SK-N-SH (cell line): ENCODE measurements around the gene LHPP. TPM values are rescaled to one million over a fixed set of nuclear protein-coding genes. Genes with fewer than 3 reads are reported as not detected.

Experiments
- CTCF ChIA-PET: fragments of 300-600, 350-600 bp; formaldehyde crosslinking; extraction: SDS; loops from one replicate; lab custom pipeline; 2021; lab: Yijun Ruan, JAX
- POLR2A ChIA-PET: fragments of 350-600 bp; sonication (Branson Sonifier 250); formaldehyde crosslinking; extraction: SDS; loops from one replicate; lab custom pipeline; 2020; ENCODE audit warnings: antibody characterized with exemption, inconsistent platforms; lab: Yijun Ruan, JAX
- DNase-seq: peaks from one replicate; pipeline ENCODE4 v3.0.0; 2012
- H2AFZ ChIP-seq: fragments of 200-600 bp; sonication (generic); 2 replicates; pipeline ENCODE4 v1.8.1; 2016; ENCODE audit warnings: antibody characterized with exemption, mild to moderate bottlenecking, low read depth
- H3F3A ChIP-seq: fragments of 200-600 bp; sonication (generic); replicated peaks from 2 replicates; pipeline ENCODE3; 2016; ENCODE audit warnings: antibody characterized with exemption, mild to moderate bottlenecking; ENCODE audit not compliant: insufficient read depth
- H3K27ac ChIP-seq, 2 experiments: fragments of 200-500 bp in 1 of 2; fragments of 200-600 bp in 1 of 2; sonication (Bioruptor generic) in 1 of 2; sonication (generic), shearing (Covaris generic) in 1 of 2; 2 replicates each; pipeline versions ENCODE4 v1.5.1 to v1.6.1; 2014 to 2016; ENCODE audit warnings: low read depth in 2 of 2, inconsistent platforms in 1 of 2, low read length in 1 of 2, mild to moderate bottlenecking in 1 of 2, mixed read lengths in 1 of 2
- H3K27me3 ChIP-seq: fragments of 200-600 bp; sonication (generic), shearing (Covaris generic); 2 replicates; pipeline ENCODE4 v1.6.1; 2016; ENCODE audit warnings: mixed run types; ENCODE audit not compliant: insufficient read depth
- H3K36me3 ChIP-seq, 2 experiments: fragments of 200-500 bp in 1 of 2; fragments of 200-600 bp in 1 of 2; sonication (Bioruptor generic) in 1 of 2; sonication (generic) in 1 of 2; replicated peaks in 1 of 2; 2 replicates each; pipeline versions ENCODE3 to v1.5.1; 2014 to 2016; ENCODE audit warnings: low read length in 1 of 2, mild to moderate bottlenecking in 1 of 2; ENCODE audit not compliant: insufficient read depth in 2 of 2, control insufficient read depth in 1 of 2
- H3K4me1 ChIP-seq, 2 experiments: fragments of 200-500 bp in 1 of 2; fragments of 200-600 bp in 1 of 2; sonication (Bioruptor generic) in 1 of 2; sonication (generic), shearing (Covaris generic) in 1 of 2; 2 replicates each; pipeline versions ENCODE4 v1.5.1 to v1.6.1; 2014 to 2016; ENCODE audit warnings: low read depth in 1 of 2, low read length in 1 of 2, mixed run types in 1 of 2; ENCODE audit not compliant: insufficient read depth in 2 of 2, control insufficient read depth in 1 of 2
- H3K4me2 ChIP-seq: fragments of 200-600 bp; sonication (generic), shearing (Covaris generic); 2 replicates; pipeline ENCODE4 v1.6.1; 2017; ENCODE audit warnings: mixed run types
- H3K4me3 ChIP-seq, 2 experiments: fragments of 200-500 bp in 1 of 2; fragments of 200-600 bp in 1 of 2; sonication (Bioruptor generic) in 1 of 2; sonication (generic), shearing (Covaris generic) in 1 of 2; 2 replicates each; pipeline versions ENCODE4 v1.5.1 to v1.8.1; 2014 to 2016; ENCODE audit warnings: low read depth in 2 of 2, inconsistent platforms in 1 of 2, low read length in 1 of 2, mild to moderate bottlenecking in 1 of 2, mixed read lengths in 1 of 2, moderate library complexity in 1 of 2
- H3K79me2 ChIP-seq: fragments of 200-600 bp; sonication (generic); 2 replicates; pipeline ENCODE4 v1.8.1; 2017; ENCODE audit warnings: mild to moderate bottlenecking; ENCODE audit not compliant: insufficient read depth
- H3K9ac ChIP-seq: fragments of 200-600 bp; sonication (generic); 2 replicates; pipeline ENCODE4 v1.6.1; 2017; ENCODE audit warnings: mixed run types
- H3K9me2 ChIP-seq: fragments of 200-600 bp; sonication (generic); 2 replicates; pipeline ENCODE4 v1.6.1; 2017; ENCODE audit warnings: mixed run types
- H3K9me3 ChIP-seq: fragments of 200-600 bp; sonication (generic); 2 replicates; pipeline ENCODE4 v1.6.1; 2017; ENCODE audit warnings: mixed run types, mild to moderate bottlenecking, moderate library complexity
- H4K20me1 ChIP-seq: fragments of 200-600 bp; sonication (generic); 2 replicates; pipeline ENCODE4 v1.6.1; 2017; ENCODE audit warnings: mild to moderate bottlenecking, mixed run types; ENCODE audit not compliant: insufficient read depth
- CHD2 ChIP-seq: fragments of 150-350 bp; IDR thresholded peaks from 2 replicates; pipeline ENCODE4 v1.6.1; 2018; ENCODE audit warnings: low read length; ENCODE audit not compliant: partially characterized antibody
- FOSL2 ChIP-seq: IDR thresholded peaks from 2 replicates; pipeline ENCODE4 v1.4.0; 2012; ENCODE audit warnings: low read depth, mild to moderate bottlenecking, moderate library complexity, borderline replicate concordance
- IRF3 ChIP-seq: fragments of 150-350 bp; IDR thresholded peaks from 2 replicates; pipeline ENCODE4 v1.6.1; 2016; ENCODE audit warnings: mild to moderate bottlenecking, low read depth, low read length
- MAX ChIP-seq: IDR thresholded peaks from 2 replicates; pipeline ENCODE4 v1.4.0; 2012; ENCODE audit warnings: low read depth
- MEF2A ChIP-seq: IDR thresholded peaks from 2 replicates; pipeline ENCODE4 v1.4.0; 2012; ENCODE audit warnings: low read depth, borderline replicate concordance
- MXI1 ChIP-seq: IDR thresholded peaks from 2 replicates; pipeline ENCODE4 v1.6.1; 2012; ENCODE audit warnings: mild to moderate bottlenecking, low read depth, low read length, improper control_type of control experiment
- NFIC ChIP-seq: IDR thresholded peaks from 2 replicates; pipeline ENCODE4 v1.4.0; 2012; ENCODE audit warnings: borderline replicate concordance
- NRF1 ChIP-seq: IDR thresholded peaks from 2 replicates; pipeline ENCODE4 v1.6.1; 2012; ENCODE audit warnings: low read depth, mild to moderate bottlenecking, low read length
- PBX3 ChIP-seq: IDR thresholded peaks from 2 replicates; pipeline ENCODE4; 2012
- POLR2AphosphoS5 ChIP-seq: IDR thresholded peaks from 2 replicates; pipeline ENCODE4 v1.6.1; 2012; ENCODE audit warnings: low read depth, low read length
- RAD21 ChIP-seq: IDR thresholded peaks from 2 replicates; pipeline ENCODE4 v1.6.1; 2012; ENCODE audit warnings: mild to moderate bottlenecking, low read length
- RFX5 ChIP-seq: IDR thresholded peaks from 2 replicates; pipeline ENCODE4 v1.6.1; 2012; ENCODE audit warnings: mild to moderate bottlenecking, improper control_type of control experiment, low read length
- RXRA ChIP-seq: IDR thresholded peaks from 2 replicates; pipeline ENCODE4 v1.4.0; 2012; ENCODE audit warnings: low read depth, mild to moderate bottlenecking, borderline replicate concordance
- SIN3A ChIP-seq: IDR thresholded peaks from 2 replicates; pipeline ENCODE4 v1.6.1; 2012; ENCODE audit warnings: low read depth, mild to moderate bottlenecking, low read length, moderate library complexity, borderline replicate concordance
- TAF1 ChIP-seq: IDR thresholded peaks from 2 replicates; pipeline ENCODE4 v1.6.1; 2012; ENCODE audit warnings: low read depth, mild to moderate bottlenecking, low read length, moderate library complexity, borderline replicate concordance
- TEAD4 ChIP-seq: IDR thresholded peaks from 2 replicates; pipeline ENCODE4 v1.4.0; 2012; ENCODE audit warnings: mild to moderate bottlenecking, borderline replicate concordance; ENCODE audit not compliant: insufficient read depth
- USF2 ChIP-seq: fragments of 150-350 bp; IDR thresholded peaks from 2 replicates; pipeline ENCODE4 v1.6.1; 2017; ENCODE audit warnings: antibody characterized with exemption, low read length, low read depth, borderline replicate concordance
- YY1 ChIP-seq: IDR thresholded peaks from 2 replicates; pipeline ENCODE4 v1.4.0; 2012; ENCODE audit warnings: low read depth, mild to moderate bottlenecking
- WGBS: methylation state at CpG from one replicate; pipeline ENCODE4 v1.1.6; 2017; ENCODE audit warnings: low lambda C conversion rate; 5-methylcytosine and 5-hydroxymethylcytosine counted together
- polyA plus RNA-seq, 3 experiments: library from polyadenylated mRNA; depleted of rRNA; stranded (reverse); fragments of >200 nt; gene quantifications; 2 replicates each; pipeline ENCODE4 v1.2.3, GENCODE V29; 2012

LHPP gene
- polyA plus RNA-seq, 1 of the 3 experiments (the other 2 are of a cell fraction), result 29.8 TPM

GRCh38 chr10:124450783-124451057 lies 10.9 kb upstream of the LHPP start (continued):
- TF ChIP-seq NRF1 (no peak), PBX3 (no peak), MXI1 (no peak), FOSL2 (no peak), POLR2AphosphoS5 (no peak), TAF1 (no peak)

- no peaks in the 10 kb centered on the region for H3K36me3 ChIP-seq
- no peaks in the 10 kb centered on the region for H3K9me2 ChIP-seq
- DNase-seq, result no peak
- H3K27me3 ChIP-seq, result peaks cover 81% of the 10 kb centered on the region
- H3K4me1 ChIP-seq, result peaks cover 0 to 3% of the 10 kb centered on the region in 2 experiments; a peak in 1 of 4 replicates
- H2AFZ ChIP-seq, result no peak overlapping the region
- H4K20me1 ChIP-seq, result no peaks in the 10 kb centered on the region
- H3K4me3 ChIP-seq, result no peak overlapping the region
- H3K9me3 ChIP-seq, result no peaks in the 10 kb centered on the region
- POLR2A ChIA-PET, result no interaction called here
- H3K9ac ChIP-seq, result no peak overlapping the region
- CTCF ChIA-PET, result interaction anchor here (0.6 to 1.3 kb wide), 2 partner anchors 10 to 33 kb away, joined by 3 to 4 read pairs; partner anchors contain the start of genes LHPP and OAT
- 56% methylated on average over 6 of the region's 6 CpGs for WGBS
- no peaks in the 10 kb centered on the region for H3K79me2 ChIP-seq
- H3F3A ChIP-seq, result no peaks in the 10 kb centered on the region
- H3K27ac ChIP-seq, result no peak overlapping the region
- TF ChIP-seq RXRA (no peak), SIN3A (no peak), YY1 (no peak), USF2 (no peak), TEAD4 (no peak), RAD21 (no peak)
- TF ChIP-seq, all 33 proteins: peak for 0
- no peak overlapping the region for H3K4me2 ChIP-seq
Observed at GRCh38 chr10:124451276-124451675, 10.3 kb upstream of the LHPP start.

GRCh38 chr10:124453960-124454610 lies 7.5 kb upstream of the LHPP start:
- POLR2A ChIA-PET, result interaction anchor here (0.6 kb wide), 1 partner anchor 40 kb away, joined by 3 read pairs; no protein-coding TSS in a partner anchor
- 30% methylated on average over 8 of the region's 8 CpGs for WGBS
- H3K4me1 ChIP-seq, result peaks cover 0 to 3% of the 10 kb centered on the region in 2 experiments; a peak in 1 of 4 replicates
- H3F3A ChIP-seq, result no peaks in the 10 kb centered on the region
- no peak overlapping the region for H3K9ac ChIP-seq
- DNase-seq, result no peak
- CTCF ChIA-PET, result no interaction called here
- H2AFZ ChIP-seq, result no peak overlapping the region
- no peak overlapping the region for H3K27ac ChIP-seq
- H3K36me3 ChIP-seq, result no peaks in the 10 kb centered on the region
- no peaks in the 10 kb centered on the region for H3K9me3 ChIP-seq
- no peaks in the 10 kb centered on the region for H4K20me1 ChIP-seq
- H3K4me3 ChIP-seq, result no peak overlapping the region
- TF ChIP-seq NFIC (no peak), IRF3 (no peak), USF2 (no peak), MAX (no peak), RFX5 (no peak), RXRA (no peak), MXI1 (no peak), TEAD4 (no peak), NRF1 (no peak), CHD2 (no peak), MEF2A (no peak)
- H3K79me2 ChIP-seq, result no peaks in the 10 kb centered on the region
- H3K9me2 ChIP-seq, result no peaks in the 10 kb centered on the region
- no peak overlapping the region for H3K4me2 ChIP-seq
- H3K27me3 ChIP-seq, result peaks cover 54% of the 10 kb centered on the region
